GM03348 (cell line): Measurements from ENCODE around the gene ALPG.
"Not testable (repeated sequence)": the region's sequence is repeated elsewhere in the genome, so short reads cannot be mapped to it uniquely, and the experiment has no call there.

Source experiments
- DNase-seq: peaks from one replicate; pipeline ENCODE4 v3.0.0; 2012; ENCODE audit warnings: low spot score

The ALPG gene

GRCh38 chr2:232440220-232441018 is 33.8 kb downstream of the ALPG start:
- peak; percentile 90 for DNase-seq

DNA sequence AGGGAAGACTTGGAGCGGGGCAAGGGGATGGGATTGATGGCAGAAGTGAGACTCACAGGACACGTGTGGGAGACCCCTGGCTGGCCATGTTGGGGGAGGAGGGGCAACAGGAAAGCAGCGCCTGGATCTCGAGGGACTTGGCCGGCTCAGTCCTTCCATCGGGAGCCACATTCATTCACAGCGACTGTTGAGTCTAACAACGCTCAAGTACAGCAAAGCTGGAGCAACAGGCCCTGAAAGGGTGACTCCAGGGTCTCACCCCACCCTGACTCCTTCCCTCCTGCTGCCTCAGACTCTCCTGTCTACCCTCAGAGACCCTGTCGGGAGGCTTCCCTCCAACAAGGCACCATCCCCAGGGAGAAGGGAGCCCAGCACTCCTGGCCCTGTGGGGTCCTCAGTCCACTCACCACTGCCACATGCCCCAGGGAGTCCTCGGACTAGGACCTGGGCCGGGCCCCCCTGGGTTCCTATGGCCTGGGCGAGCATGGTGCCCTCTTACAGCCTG is 34.6 kb downstream of the ALPG start:
- peak; percentile 4 for DNase-seq

DNA sequence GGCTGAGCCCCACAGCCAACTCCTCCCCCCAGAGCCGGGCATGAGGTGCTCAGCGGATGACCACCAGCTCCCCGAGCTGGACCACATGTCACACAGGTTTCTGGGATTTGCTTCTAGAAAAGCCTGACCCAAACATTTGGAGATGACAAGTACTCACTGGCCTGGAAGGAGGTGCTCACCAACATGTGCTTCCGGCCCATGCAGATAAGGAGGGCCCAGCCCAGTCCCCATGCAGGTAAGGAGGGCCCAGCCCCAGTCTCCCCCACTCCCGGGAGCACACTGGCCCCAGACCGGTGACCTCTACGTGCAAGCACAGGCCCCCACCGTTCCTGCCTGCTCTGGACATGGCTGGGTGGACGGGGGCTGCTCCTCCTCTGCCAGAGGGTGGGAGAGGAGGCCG is 35.3 kb downstream of the ALPG start:
- DNase-seq, result not testable (repeated sequence)

GRCh38 chr2:232442431-232442830 is 35.8 kb downstream of the ALPG start:
- DNase-seq, result not testable (repeated sequence)

DNA sequence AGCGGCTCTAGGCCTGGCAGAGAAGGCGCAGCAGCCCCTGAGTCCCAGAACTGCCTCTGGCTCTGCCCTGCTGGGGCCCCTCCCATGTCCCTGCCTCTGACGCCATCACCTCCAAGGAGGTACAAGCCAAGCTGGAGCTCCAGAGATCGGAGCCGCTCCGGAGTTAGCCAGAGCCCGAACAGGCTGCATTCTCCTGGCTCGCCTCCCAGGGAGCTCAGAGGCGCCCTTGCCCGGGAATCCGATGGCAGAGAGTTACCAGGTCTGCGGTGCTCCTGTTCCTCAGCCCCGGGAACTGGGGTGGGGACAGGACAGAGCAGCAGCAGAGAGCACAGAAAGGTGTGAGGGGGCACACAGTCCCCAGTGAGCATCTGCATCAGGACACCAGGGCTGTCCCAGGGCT is 36.4 kb downstream of the ALPG start:
- not testable (repeated sequence) for DNase-seq

DNA sequence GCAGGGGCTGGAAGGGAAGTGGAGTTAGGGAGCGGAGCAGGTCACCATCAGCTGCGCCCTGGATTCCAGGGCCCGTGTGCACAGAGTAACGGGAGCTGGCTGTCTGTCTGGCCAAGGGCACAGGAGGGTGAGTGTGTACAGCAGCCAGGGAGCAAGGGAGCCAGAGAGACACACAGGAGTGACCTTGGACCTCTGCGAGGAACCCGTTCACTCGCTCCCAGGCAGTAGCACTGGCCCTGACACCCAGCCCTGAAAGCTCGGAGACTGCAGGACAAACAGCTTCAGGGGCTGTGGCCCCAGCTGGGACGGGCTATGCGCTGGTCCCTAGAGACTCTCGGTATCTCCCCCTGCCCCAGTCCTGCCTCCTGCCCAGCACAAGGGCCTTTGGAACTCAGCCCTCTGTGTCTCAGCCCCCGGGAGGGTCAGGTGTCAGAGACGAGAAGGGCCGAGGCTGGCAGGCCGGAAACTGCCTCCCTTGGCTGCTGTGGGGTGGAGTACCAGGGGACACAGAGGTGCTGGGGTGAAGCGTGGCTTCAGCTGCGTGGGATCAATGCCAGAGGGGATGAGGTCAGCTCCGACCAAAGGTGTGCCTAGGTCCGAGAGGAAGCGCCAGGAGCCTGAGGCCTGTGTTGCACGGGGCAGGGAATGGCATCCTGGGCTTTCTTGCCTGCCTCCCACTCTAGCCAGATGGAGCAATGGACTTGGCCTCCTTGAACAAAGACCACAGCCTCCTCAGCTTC is 37.2 kb downstream of the ALPG start:
- DNase-seq, result peak; percentile 10

- peak; percentile 81 for DNase-seq
Measured at GRCh38 chr2:232444409-232445148, 37.9 kb downstream of the ALPG start.

GRCh38 chr2:232445149-232445885 is 38.7 kb downstream of the ALPG start:
- not testable (repeated sequence) for DNase-seq

- not testable (repeated sequence) for DNase-seq
Measured at GRCh38 chr2:232446266-232446777, 39.7 kb downstream of the ALPG start.

GRCh38 chr2:232447091-232447620 is 40.5 kb downstream of the ALPG start:
- DNase-seq, result no peak

DNA sequence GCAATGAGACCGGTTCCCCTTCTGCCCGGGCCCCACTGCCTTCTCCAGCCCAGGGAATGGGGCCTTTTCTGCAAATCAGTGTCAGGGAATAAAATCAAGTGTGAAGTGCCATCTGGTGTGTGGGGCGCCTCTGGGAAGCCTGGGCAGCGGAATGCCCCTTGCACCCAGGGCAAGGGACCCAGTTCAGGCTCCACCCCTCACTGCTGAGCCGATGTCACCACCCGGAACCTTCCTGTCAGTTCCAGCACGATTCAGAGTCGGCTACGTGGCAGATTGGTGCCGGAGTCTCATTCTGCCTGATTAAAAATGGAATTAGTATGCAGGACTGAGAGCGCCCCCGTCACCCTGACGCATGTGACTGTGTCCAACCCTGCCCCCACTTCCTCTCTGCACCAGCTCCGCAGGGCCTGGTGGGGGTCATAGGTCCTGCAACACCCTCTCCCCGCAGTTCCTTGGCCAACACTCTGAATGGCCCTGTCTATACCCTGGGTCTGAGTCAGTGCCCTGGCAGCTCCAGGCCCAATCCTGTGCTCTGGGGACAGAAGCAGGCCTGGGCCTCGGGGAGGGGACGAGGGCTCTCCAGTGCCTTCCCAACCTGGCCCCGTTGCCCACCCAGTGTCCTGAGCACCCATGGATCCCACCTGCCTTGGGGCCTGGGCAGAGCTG is 41.1 kb downstream of the ALPG start:
- DNase-seq, result no peak

DNA sequence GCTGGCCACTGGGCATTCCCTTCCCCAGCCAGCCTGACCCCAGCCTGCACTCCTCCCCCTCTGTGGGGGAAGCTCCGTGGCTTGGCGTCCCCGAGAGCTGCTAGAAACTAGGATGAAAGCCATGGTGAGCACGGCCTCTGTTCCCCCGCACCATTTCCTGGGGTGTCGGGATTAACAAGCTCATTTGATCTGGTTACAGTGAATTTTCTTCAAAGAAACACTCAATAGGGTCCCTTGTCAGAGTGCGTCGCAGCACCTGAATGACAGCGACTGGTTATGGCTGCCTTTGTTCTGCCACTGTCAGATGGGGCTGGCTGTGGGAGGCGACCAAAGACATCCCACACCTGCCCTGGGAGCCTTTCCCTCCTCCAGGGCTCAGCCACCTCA is 41.7 kb downstream of the ALPG start:
- no peak for DNase-seq

- DNase-seq, result no peak
Measured at GRCh38 chr2:232449964-232450363, 43.3 kb downstream of the ALPG start.

DNA sequence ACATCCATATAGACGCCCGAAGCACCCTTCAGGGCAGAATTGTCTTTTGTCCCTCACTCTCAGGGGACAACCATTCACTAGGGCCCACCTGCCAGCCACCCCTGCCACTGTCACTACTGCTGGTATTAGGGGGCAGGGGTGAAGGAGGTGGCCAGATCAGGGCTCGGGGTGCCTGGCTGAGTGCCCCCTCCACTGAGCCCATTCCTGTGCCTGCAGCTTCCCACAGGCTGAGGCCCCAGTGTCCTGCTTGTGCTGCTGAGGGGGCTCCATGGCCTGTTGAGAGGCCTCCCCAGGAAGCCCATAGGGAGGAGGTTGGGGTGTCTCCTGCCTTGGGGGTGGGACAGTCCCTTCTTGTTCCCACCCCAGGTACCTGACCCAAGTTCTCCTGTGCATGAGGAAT is 45.0 kb downstream of the ALPG start:
- DNase-seq, result not testable (repeated sequence)

DNA sequence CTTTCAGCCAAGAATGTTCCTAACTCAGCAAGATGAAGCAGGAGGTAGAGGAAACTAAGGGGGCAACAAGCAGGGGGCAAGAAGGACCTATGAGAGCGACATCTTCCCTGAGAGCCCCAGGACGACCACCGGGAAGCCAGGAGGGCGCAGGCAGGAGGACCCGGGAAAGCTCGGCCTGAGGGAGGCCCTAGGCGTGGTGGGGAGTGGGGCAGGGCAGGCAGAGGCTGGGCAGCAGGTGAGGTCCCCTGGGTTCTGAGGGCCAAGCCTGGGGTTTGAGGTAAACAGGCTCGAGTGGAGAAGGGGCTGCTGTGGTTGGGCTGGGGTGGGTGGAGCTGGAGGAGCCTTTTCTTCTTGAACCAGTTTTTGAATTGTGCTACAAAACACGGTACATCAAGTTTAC is 48.0 kb downstream of the ALPG start:
- no peak for DNase-seq

GRCh38 chr2:232455426-232456255 is 49.0 kb downstream of the ALPG start, which contains the start of gene ALPI:
Gene ALPI, plus strand, starts transcription at chr2:232456153. Its CDS starts 47 bp downstream, at chr2:232456200.
- no peak for DNase-seq

DNA sequence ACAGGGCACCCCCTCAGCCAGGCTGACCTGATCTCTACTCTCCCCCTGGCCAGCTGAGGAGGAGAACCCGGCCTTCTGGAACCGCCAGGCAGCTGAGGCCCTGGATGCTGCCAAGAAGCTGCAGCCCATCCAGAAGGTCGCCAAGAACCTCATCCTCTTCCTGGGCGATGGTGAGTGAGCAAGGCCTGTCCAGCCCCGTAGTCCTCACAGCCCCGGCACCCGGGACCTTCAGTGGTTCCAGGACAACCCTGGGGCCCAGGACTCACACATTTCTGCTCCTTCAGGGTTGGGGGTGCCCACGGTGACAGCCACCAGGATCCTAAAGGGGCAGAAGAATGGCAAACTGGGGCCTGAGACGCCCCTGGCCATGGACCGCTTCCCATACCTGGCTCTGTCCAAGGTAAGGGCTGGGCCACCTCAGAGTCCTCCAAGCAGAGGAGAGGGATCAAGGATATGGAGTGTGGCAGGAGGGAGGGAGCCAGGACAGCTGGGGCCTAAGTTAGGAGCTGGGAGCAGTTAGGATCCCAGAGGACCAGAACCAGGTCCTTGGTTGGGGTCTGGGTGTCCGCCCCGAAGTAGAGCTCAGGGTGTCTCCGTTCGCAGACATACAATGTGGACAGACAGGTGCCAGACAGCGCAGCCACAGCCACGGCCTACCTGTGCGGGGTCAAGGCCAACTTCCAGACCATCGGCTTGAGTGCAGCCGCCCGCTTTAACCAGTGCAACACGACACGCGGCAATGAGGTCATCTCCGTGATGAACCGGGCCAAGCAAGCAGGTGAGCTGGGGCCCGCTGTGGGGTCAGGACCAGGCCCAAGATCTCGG is 49.9 kb downstream of the ALPG start:
- DNase-seq, result no peak

- no peak for DNase-seq
Measured at GRCh38 chr2:232457121-232458011, 50.7 kb downstream of the ALPG start.
